Panc1 (cell line): ENCODE measurements around the gene ZDHHC13.

ENCODE experiments used
- TF ChIP-seq, protein P1 (sequence below): fragments of 450-650 bp; IDR thresholded peaks from 2 replicates; pipeline ENCODE4 v1.5.1; 2017; ENCODE audit warnings: mild to moderate bottlenecking
- TF ChIP-seq, protein P2 (sequence below), 2 experiments: IDR thresholded peaks; 2 replicates each; pipeline ENCODE4 v1.6.1; 2011 to 2012; ENCODE audit warnings: low read depth in 2 of 2, control low read depth in 1 of 2, low read length in 1 of 2, mild to moderate bottlenecking in 1 of 2, moderate library complexity in 1 of 2; ENCODE audit not compliant: insufficient read depth in 1 of 2

DNA sequence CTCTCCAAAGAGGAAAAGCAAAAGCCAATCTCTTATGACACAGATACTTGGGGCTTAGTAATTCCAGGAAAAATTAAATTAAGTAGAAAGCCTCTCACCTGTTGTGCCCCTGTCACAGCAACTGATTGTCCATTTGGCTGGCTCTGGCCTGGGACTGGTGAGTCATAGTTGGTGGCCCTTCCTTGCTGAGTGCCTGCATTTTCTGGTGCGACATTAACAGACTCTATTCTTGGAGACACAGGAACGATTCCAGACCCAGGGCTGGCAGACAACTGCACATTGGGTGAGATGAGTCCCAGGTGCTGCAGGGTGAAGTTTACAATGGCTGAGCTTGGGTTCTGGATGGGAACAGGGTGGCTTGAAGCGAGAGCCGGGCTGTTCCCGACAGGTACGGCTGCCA is 108.2 kb downstream of the ZDHHC13 start:
- TF ChIP-seq, protein P1, sequence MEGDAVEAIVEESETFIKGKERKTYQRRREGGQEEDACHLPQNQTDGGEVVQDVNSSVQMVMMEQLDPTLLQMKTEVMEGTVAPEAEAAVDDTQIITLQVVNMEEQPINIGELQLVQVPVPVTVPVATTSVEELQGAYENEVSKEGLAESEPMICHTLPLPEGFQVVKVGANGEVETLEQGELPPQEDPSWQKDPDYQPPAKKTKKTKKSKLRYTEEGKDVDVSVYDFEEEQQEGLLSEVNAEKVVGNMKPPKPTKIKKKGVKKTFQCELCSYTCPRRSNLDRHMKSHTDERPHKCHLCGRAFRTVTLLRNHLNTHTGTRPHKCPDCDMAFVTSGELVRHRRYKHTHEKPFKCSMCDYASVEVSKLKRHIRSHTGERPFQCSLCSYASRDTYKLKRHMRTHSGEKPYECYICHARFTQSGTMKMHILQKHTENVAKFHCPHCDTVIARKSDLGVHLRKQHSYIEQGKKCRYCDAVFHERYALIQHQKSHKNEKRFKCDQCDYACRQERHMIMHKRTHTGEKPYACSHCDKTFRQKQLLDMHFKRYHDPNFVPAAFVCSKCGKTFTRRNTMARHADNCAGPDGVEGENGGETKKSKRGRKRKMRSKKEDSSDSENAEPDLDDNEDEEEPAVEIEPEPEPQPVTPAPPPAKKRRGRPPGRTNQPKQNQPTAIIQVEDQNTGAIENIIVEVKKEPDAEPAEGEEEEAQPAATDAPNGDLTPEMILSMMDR = no peak
- TF ChIP-seq, protein P2, sequence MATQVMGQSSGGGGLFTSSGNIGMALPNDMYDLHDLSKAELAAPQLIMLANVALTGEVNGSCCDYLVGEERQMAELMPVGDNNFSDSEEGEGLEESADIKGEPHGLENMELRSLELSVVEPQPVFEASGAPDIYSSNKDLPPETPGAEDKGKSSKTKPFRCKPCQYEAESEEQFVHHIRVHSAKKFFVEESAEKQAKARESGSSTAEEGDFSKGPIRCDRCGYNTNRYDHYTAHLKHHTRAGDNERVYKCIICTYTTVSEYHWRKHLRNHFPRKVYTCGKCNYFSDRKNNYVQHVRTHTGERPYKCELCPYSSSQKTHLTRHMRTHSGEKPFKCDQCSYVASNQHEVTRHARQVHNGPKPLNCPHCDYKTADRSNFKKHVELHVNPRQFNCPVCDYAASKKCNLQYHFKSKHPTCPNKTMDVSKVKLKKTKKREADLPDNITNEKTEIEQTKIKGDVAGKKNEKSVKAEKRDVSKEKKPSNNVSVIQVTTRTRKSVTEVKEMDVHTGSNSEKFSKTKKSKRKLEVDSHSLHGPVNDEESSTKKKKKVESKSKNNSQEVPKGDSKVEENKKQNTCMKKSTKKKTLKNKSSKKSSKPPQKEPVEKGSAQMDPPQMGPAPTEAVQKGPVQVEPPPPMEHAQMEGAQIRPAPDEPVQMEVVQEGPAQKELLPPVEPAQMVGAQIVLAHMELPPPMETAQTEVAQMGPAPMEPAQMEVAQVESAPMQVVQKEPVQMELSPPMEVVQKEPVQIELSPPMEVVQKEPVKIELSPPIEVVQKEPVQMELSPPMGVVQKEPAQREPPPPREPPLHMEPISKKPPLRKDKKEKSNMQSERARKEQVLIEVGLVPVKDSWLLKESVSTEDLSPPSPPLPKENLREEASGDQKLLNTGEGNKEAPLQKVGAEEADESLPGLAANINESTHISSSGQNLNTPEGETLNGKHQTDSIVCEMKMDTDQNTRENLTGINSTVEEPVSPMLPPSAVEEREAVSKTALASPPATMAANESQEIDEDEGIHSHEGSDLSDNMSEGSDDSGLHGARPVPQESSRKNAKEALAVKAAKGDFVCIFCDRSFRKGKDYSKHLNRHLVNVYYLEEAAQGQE (IDR thresholded peaks at IDR 0.05; ENCODE audit: insufficient read depth in 1 of 2, low read depth in 2 of 2, low read length in 1 of 2) = no peak
